NCI-H82 (cell line): ENCODE data around the gene C1orf174.
A peak's percentile ranks its signal among the peaks of the same experiment; 100 is the strongest.
"Not testable (repeated sequence)": the region's sequence is repeated elsewhere in the genome, so short reads cannot be mapped to it uniquely, and the experiment has no call there.

Experiments used
- DNase-seq: peaks from one replicate; lab custom pipeline; 2025; lab: John Stamatoyannopoulos, UW

C1orf174 gene

DNA sequence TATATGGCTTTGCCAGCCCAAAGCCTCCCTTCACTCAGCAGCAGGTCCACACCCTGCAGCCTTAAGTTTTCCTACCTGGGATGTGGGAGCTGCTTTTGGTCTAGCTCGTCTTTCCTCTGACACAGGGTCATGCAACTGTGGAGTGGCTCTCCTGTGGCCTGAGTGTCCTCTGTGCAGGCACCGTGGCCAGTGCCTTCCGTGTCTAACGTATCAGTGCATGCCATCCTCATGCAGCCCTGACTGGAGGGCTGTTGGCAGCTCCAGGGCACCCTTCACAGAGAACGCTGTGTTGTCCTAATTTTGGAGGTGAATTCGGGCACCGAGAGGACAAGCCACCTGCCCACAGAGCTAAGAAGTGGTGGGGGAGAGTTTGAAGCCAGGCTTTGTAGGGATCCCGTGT is 25.7 kb upstream of the C1orf174 start:
- no peak for DNase-seq

DNA sequence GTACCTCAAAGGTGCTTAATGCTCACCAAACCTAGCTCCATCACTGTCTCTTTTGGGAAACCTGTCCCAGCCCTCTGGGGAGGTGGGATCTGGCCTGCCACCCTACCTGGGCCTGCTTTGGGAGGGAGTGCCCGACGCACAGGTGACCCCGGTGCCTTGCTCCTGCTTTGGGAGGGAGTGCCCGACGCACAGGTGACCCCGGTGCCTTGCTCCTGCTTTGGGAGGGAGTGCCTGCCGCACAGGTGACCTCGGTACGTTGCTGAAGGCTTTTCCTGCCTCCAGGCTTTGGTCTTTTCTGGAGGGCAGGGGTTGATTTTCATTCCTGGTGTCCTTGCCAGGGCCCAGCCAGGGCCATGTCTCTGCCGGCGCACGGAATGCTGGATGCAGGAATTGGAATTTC is 25.2 kb upstream of the C1orf174 start:
- DNase-seq, result no peak

DNA sequence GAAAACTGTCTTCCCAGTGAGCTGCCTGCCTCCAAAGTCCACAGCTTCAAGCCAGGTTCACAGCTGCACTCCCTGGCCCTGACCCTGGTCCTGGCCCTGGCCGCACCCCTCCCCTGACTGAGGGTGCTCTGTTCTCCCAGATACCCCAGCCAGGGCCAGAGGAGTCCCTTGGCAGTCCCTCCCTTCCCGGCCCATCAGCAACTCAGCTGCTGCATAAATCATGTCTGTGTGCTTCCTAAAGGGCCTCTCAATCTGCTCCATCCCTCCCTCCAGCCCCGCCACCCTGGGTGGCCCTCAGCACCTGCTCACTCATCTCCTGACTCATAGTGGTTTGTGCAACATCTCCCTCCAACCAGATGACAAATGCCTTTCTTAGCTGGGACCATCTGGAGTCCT is 24.8 kb upstream of the C1orf174 start:
- peak; percentile 93 for DNase-seq

DNA sequence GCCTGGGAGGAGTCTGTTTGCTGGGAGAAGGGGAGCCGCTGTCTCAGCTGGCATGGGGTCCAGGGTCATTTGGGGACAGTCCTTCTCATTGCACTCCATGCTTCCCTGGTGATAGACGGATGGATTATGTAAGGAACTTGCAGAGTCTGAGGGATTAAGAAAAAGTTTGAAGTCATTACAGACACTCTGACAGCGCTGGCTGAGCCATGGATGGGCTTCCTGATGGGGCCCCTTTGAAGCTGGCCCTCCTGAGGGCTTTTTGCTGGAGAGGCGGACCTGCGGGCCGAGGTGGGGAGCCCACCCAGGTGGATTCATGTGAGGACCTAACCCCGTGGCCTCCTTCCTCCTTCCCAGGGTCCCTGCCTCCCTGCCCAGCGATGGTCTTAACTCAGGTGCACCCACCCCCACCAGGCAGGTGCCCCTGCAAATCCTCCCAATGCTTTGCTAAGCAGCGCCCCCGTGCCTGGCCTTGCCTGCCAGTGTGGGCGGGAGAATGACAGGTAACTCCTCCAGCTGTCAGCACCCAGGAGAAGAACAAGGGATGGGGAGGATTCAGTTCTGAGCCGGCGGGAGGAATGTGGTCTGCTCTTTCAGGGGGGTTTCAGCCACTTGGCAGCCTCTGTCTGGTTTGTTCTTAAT is 24.2 kb upstream of the C1orf174 start:
- DNase-seq, result peak; percentile 66

DNA sequence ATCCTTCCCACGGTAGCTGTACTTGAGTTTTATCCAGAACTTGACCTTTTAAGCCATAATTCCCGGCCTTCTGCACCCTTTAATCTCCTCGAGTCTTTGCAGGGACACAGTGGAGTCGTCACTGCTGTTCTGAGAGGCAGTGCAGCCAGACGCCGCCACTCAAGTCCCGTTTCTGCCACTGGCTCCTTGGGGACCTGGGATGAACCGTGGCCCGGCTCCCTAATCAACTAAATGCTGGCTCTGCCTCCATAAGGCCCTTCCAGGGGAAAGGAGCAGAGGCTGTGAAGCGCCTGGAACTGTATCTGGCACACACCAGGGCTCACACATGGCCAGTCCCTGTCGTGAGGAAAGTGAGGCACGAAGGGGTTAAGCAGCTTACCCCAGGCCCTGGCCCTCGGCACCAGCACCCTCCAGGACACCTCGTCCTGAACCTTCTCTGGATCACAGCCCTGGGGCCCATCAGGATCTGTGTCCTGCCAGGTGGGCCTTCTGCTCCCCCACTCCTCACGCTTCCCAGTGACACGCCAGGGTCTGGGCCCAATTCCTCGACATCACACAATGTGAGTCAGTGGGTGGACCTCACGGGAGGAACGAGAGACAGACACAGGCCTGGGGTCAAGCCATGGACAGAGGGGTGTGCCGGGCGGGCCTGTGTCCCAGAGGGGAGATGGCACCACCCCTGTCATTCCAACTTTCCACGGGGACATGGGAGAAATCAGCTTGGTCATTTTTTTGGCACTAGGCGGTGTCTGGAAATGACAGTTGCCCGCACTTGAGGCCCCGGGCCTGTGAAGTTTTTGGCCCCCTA is 23.5 kb upstream of the C1orf174 start:
- DNase-seq, result peak; percentile 89

DNA sequence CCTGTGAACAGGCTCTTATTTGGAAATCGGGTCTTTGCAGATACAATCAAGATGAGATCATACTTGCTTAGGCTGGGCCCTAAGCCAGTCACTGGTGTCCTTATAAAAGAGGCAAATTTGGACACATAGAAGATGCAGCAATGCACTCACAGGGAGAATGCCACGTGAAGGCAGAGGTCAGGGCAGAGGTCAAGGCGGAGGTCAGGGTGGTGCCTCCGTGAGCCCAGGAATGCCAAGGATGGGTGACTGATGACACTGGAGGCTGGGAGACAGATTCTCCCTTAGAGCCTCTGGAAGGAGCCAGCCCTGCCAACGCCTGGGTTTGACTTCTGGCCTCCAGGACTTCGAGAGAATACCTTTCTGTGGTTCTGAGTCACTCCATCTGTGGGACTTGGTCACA is 22.8 kb upstream of the C1orf174 start:
- no peak for DNase-seq

DNA sequence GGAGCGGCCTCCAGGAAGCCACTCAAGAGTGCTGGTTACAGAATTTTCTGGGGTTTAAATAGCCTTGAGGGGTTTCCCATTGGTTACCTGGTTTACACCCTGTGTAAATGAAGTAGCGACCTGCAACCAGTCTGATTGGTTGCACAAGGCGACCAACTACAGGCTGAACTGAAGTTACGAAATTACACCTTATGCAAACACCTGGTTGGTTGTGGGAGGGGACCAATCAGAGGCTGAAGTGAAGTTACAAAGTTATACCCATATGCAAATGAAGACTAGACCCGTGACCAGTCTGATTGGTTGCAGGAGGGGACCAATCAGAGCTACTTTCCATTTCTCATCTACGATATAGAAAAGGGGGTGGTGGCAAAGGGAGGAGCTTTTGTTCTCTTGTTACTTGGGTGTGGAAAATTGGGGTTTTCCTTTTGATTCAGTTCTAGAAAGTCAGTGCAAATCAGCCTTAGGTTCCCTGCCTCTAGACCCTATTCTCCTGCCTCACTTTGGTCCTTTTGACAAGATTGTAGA is 22.2 kb upstream of the C1orf174 start:
- DNase-seq, result no peak

DNA sequence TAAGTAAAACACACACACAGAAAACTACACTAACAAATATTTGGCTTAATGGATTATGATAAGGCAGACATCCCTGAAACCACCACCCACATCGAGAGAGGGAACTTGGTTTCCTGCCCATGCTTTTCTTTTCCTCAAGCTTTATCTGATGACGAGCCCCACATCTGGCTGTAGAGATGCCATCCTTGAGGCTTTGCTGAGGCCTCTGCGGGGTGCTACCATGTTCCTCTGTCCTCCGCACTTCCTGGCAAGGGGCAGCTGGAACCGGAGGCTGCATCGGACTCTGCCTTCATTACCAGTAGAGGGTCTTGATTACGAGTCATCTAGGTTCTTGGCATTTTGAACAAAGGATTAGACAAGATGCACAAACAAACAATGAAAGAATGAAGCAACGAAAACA is 21.7 kb upstream of the C1orf174 start:
- DNase-seq, result no peak

DNA sequence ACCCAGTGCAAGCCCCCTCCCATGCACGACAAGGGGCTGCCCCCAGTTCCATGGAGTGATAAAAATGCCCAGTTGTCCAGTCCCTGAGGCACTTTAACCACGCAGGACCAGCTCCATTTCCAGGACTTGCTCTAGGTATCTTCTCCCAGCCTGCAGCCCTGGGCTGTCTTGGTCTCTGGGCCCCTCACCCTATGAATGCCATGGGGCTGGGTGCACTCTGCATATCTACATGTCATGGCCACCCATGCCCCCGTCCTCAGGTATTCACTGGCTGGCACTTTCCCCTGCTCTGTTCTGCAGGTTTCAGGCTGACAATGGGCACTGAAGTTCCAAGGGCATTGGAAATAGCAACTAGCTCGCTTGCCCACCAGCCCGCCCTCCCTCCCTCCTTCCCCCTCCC is 19.6 kb upstream of the C1orf174 start:
- no peak for DNase-seq

DNA sequence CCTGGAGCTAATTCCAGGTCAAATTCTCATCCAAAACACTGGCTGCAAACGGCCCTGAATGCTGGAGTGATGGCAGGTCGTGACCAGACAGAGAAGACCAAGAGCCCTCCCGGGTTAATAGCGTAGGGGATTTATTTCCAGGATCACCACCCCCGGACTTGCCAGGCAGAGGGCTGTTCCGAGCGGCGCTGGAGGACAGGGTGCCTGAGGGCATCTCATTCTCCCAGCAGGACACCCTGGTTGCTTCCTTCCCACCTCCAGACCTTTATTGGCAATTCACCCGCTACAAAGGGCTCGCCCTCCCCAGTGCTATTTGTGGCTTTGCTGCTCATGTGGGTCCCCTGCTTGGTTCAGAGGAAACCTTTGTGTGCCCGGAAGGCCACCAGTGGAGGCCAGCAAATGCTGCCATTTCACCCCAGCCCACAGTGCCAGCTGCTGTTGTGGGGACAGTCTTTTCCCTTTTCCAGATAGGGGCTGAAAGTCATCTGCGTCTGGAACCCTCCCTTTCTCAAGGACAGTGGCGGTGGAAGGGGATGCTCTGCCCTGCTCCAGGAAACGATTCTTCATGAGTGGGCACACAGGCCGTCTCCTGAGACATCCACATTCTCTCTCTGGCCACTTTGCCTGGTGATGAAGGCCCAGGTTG is 19.0 kb upstream of the C1orf174 start:
- DNase-seq, result no peak

DNA sequence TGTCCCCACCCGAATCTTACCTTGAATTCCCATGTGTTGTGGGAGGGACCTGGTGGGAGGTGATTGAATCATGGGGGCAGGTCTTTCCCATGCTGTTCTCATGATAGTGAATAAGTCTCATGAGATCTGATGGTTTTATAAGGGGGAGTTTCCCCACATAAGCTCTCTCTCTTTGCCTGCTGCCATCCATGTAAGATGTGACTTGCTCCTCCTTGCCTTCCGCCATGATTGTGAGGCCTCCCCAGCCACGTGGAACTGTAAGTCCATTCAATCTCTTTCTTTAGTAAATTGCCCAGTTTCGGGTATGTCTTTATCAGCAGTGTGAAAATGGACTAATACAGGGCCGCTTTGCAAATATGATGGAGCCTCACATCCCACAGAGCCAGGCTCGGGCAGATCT is 18.3 kb upstream of the C1orf174 start:
- DNase-seq, result not testable (repeated sequence)

DNA sequence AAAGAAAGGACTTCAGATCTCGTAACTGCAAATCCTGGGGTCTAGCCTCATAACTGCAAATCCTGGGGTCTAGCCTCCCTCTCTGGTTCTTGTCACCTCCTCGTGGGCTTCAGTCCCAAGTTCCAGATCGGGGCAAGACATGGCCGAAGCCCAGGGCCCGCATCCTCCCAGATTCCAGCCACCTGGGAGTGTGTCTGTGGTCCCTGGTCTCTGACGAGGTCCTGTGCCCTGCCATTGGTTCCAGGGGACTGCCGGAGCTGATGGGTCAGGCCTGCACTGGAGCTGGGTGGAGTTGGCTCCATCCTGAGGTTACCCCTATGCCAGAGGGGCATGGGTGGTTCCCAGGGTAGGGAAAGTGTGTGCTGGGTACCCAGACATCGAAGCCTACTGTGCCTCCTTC is 17.7 kb upstream of the C1orf174 start:
- DNase-seq, result no peak

DNA sequence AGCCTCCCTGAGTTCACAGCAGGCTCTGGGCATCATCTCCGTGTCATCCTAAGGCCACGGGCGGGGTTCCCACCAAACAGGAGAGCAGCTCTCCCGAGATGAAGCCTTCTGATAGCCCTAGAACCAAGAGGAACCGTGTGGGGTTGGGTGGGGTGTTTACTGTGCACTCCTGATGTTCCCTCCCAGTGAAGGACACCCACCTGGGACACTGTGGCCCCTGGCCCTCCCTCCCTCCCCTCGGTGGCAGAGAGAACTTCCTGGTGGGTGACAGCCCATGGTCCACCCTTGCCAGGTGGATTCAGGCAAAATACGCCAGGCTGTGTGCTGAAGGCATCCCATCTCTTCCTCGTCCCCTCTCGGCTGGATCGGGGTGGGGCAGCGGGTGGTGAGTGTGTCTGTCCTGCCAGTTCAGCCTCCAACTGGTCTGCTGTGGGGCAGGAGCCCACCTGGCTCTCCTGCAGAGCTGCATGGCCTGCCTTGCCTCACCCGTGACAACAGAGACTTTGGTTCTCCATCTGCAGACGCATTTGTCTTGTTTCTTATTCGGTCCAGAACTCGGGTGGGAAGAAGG is 15.6 kb upstream of the C1orf174 start:
- no peak for DNase-seq

DNA sequence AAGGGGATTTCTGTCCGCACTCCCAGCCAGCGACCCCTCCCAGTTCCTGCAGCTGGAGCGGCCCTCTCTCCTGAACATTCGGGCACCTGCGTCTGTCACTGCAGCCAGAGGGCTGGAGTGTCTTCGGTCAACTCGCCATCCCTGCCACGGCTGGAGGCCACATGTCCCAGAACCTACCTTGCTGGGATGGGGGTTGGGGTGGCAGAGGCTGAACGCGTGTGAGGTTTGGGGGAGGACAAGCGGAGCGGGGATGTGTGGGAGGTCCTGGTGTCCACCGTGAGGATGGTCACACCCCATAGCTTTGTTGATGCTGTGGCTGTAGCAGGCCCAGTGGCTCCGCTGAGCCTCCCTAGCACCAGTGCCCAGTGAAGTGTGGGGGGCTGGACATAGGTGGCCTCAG is 14.8 kb upstream of the C1orf174 start:
- no peak for DNase-seq

DNA sequence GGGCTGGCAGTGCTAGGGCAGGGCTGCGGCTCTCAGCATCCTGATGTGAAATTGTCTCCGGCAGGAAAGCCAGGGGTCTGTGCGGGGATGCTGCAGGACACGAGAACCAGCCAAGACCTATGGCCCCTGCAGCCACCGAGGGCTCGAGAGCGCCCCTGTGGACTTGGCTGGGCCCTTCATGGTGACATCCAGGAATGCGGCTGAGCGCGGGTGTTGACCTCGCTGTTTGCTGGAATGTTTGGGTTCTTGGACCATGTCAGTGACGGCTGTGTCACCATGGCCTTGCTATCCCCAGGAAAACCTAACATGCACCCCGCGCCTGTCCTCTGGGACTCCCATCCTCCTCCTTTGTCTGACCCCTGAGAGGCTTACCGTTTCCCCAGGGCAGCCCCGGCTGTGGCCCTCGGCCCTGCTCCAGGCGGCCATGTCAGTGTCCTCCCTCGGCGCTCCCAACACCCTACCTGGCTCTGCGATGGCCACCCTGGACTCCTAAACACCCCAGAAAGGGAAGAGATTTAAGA is 14.3 kb upstream of the C1orf174 start:
- DNase-seq, result no peak

DNA sequence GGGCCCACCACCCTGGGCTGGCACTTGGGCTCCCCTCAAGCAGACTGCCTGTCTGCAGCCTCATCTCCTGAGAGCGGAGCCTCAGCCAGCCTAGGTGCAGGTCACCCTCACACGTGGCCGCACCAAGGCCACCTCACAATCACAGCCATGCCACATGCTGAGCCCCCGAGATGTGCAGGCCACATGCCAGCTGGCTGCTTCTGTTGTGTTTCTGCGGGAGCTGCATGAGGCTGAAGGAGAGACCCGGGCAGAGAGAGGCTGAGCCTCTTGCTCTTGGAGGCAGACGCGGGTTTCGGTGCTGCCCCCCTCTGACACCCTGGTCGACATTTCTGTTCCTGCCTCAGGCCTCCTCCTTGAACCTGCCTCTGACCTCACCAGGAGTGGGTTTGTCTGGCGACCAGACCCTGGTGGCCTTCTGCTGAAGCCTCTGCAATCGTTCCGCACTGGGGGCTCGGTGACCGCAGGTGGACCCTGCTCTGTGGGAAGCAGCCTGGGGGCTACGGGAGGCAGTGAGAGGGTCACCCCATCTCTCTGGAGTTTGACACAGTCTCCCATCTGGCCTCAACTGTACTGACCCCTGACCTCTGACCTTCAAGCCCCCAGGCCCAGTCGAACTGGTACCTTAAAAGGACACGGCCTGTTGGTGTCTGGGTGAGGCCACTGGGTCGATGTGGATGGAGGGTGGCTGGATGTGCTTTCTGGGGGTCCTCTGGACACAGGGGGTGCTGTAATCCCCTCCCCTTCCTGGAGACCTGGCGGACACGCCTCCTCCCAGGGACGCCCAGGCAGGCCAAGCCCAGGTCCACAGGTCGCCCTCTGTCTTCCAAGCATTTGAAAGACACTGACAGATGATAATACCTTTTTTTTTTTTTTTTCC is 13.0 kb upstream of the C1orf174 start:
- no peak for DNase-seq

DNA sequence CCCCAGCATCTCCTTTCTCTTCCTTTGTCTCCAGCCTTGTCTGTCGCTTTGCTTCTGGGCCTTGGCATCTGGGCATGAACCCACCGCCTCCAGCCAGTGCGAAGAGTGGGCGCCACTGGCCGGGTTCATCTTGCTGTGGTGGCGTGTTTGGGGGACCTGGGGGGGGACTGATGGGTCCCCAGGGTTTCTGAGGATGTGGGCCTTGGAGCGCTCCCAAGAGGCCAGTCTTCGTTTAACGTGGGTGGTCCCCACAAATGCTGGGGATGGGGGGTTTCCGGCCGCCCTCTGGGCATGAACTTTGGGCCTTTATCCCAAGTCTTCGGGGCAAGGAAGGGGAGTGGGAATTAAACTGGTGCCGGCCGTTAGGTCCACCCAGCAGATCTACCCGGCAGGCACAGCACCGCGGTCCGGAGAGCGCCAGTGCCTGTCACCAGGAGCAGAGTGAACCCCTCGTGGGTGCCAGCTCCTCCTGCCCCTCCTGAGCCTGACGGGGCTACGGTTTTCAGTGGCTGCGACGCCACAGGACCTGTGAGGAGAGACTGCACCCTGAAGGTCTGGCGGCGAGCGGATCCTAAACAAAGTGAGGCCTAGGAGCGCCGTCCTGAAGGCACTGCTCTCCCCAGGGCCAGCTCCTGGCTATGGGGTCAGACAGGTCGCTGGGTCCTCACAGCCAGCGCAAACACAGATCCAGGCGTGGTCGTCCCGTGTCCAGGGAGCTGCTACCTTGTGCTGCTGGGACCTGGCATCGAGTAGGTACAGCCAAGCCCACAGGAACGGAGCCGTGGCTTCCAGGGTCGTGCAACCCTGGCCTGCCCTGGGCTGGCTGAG is 12.1 kb upstream of the C1orf174 start:
- DNase-seq, result no peak

DNA sequence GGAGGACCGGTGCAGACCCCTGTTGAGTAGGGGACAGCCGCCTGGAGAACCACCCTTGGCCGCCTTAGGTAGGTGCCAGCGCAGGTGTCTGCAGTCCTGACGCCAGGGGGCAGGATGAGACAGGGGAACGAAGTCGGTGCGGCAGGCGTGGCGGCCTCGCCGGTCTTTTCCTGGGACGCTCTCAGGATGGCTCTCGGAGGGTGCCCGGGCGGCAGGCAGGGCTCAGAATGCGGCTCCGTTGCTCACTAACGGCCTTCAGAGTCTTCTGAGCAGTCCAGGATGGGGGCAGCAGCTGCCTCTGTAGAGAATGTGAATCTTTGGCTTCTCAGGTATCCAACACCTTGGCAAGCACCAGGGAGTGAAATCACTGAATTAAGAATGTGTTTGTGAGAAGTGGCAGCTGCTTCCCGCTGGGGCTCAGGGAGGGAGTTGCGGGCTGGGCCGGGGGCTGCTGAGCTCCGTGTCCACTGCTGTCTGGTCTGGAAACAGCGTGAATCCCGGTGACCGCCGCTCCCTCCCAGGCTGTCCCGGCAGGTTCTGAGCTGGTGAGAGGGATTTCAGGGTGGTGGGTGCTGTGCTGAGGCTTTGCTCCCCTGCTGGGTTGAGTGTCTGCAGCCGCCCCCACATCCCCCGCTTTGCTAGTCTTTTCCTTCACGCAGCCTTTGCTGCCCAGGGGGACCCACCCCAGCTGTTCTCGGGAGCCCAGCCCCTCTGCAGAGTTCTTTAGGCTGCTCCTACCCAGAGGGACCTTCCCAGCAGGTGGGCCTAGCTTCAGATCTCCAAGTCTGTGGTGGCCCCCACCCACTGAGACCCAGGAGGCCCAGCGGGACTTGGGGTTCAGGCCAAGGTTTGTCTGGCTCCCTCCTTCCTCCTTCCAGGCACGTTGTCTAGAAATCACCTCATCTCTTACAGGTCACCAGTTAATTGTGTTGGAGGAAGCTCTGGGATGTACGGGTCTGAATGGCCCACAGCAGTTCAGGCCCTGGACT is 11.1 kb upstream of the C1orf174 start:
- DNase-seq, result peak; percentile 93

DNA sequence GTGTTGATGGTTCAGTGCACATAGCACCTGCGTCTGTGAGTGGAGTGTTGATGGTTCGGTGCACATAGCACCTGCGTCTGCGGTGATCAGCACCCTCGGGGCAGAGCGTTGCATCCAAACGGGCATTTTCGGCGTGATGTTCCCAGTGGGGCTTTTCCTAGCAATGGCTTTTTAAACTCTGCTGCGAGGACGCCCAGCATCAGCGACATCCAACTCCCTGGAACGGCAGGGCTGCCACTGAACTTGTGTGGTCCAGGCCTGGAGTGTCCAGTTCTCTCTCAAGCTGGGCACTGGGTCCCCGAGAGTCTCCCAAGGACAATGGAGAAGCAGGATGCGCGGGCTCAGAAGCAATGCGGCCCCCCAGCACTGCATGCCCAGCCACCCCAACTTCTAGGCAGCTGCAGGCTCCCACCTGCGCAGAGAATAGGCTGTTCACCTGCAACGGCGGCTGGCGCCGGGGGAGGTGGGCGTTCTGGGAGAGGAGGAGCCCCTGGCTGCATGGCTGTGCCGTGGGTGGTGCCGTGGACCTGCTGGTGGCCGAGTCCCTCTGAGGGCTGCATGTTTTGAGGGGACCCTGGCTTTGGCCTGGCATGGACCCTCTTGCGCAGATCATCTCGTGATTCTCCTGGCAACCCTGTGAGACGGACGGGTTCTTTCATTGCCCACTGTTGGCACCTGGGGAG is 10.1 kb upstream of the C1orf174 start:
- DNase-seq, result no peak
